Activated T-helper 1 cell treated with Interleukin-2 at 50 U/mL for 16 hours (primary cell): ENCODE measurements around the gene ATG3.
"Not testable (repeated sequence)": the region's sequence is repeated elsewhere in the genome, so short reads cannot be mapped to it uniquely, and the experiment has no call there.

Experiments
- DNase-seq: peaks from one replicate; pipeline ENCODE4 v3.0.0-alpha.2; 2020; ENCODE audit warnings: low read depth

Gene ATG3

GRCh38 chr3:112561734-112562529, at the start of gene ATG3, which contains the start of gene SLC35A5:
Gene ATG3 (minus strand): TSS chr3:112561962. CDS start chr3:112561528, 434 bp downstream.
Gene SLC35A5 (plus strand): TSS chr3:112562045. CDS start chr3:112563404, 1,359 bp downstream.
- DNase-seq, result peak; percentile 98

GRCh38 chr3:112610121-112610520, 48.4 kb upstream of the ATG3 start:
- no peak for DNase-seq

DNA sequence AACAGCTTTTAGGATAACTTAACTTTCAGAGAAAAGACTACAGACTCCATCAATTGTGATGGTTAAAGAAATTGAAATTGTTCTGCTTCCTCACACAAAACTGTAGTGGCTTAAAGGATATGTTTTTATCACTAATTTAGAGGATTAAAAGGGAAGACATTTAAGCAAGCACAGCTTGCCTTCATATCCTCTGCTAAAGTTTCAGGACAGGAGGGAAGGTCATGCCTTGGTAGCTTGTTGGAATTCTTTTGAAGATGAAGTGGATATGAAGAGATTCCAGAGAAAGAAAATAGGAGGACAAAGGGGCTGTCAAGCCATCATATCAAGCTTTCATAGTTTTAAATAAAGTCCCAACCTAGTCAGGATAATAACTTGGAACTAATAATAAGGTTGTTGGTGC, 46.1 kb upstream of the ATG3 start:
- DNase-seq, result no peak

DNA sequence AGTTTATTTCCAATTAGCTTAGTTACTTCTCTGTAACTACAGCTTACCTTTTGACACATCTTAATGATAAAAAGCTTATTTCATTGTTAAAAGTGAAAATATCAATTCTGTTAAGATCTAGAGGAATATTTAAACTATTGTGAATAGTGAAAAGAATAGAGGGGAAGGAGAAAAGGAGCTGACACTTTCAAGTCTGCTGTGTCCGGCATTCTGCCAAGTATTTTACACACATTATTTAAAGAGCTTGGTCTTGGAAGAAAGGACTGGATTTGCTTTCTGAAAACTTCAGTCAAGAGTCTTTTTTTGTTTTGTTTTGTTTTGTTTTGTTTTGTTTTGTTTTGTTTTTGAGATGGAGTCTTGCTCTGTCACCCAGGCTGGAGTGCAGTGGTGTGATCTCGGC, 44.3 kb upstream of the ATG3 start:
- no peak for DNase-seq

DNA sequence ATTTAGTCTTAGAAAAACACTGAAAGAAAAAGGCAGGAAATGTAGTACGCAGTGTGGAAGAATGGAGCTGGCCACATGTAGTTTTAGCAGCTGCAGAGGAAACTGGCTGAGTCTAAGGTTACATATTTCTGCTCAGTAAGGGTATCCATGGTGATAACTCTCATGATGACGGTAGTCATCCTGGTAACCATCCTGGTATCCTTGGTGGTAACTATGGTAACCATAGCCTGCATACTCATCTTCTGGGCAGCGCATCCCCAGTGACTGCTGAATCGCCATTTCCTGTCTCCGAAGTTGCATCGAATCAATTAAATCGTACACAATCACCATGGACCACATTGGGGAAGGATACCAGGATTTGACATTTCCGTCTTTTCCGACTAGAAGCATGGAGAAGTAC, 43.5 kb upstream of the ATG3 start:
- DNase-seq, result no peak

- no peak for DNase-seq
These were observed 42.8 kb upstream of the ATG3 start for GRCh38 chr3:112604536-112604935.

GRCh38 chr3:112602217-112602838, 40.6 kb upstream of the ATG3 start:
- no peak for DNase-seq

DNA sequence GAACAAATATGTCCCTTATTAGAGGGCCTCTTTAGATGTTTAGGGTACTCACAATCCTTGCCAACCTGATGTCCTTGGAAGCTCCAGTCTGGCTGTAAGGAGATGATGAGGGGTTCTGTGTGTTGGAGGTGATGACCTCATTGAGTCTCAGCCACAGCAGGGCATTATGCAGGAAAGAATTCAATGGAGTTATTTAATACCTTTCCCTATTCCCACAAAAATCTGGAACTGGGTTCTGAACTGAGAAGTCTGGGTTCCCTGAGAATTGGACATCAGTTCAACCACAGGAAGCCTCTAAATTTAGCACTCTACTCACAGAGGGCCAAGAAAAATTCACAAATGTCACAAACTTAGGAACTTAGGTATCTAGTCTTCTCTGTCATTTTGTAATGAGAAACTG, 37.0 kb upstream of the ATG3 start:
- no peak for DNase-seq

- no peak for DNase-seq
These were observed 36.2 kb upstream of the ATG3 start for GRCh38 chr3:112597945-112598344.

- DNase-seq, result no peak
These were observed 33.1 kb upstream of the ATG3 start for GRCh38 chr3:112594856-112595255.

GRCh38 chr3:112593258-112593657, 31.5 kb upstream of the ATG3 start:
- no peak for DNase-seq

DNA sequence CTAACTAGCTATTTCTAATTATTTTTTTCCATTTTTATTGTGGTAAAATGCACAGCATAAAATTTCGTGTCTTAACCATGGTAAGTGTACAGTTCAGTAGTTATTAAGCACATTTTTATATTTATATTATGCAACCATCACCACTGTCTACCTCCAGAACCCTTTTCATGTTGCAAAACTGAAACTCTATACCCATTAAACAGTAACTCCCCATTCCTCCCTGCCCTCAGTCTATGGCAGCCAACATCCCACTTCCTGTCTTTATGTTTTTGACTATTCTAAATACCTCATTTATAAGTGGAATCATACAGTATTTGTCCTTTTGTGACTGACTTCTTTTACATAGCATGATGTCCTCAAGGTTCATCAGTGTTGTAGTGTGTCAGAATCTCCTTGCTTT, 25.6 kb upstream of the ATG3 start:
- DNase-seq, result no peak

DNA sequence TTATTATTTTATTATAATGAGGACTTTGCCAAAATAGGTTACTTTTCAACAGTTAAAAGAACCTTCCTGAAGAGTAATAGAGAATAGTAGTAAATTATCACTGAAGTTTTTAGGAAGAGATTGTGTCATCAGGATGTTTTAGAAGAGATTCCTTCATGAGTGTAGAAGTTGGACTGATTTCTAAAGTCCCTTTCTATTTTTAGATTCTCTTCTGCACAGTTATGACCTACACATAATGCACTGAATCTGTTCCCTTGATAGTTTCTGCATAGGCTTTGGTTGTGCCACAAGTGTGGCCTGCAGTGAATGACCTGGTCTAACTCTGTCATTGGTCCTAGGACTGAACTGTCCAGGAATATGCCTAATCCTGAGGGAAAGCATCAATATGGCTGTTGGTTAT, 24.0 kb upstream of the ATG3 start:
- DNase-seq, result no peak

DNA sequence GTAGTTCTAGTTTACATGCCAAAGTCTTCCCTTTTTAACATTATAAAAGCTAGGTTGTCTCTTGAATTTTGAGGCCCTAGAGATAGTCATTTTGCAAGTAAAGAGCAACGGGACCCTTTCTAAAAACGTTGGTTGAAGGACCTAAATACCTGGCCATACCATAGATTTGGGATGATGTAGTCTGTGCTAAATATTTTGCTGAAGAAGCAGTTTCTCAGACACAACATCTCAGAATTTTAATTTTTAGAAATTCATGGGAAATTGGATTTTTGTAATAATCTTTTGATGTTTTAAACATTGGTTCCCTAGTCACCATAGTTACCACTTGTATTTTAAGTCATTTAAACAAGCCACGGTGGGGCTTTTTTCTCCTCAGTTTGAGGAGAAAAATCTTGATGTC, 21.3 kb upstream of the ATG3 start:
- no peak for DNase-seq

DNA sequence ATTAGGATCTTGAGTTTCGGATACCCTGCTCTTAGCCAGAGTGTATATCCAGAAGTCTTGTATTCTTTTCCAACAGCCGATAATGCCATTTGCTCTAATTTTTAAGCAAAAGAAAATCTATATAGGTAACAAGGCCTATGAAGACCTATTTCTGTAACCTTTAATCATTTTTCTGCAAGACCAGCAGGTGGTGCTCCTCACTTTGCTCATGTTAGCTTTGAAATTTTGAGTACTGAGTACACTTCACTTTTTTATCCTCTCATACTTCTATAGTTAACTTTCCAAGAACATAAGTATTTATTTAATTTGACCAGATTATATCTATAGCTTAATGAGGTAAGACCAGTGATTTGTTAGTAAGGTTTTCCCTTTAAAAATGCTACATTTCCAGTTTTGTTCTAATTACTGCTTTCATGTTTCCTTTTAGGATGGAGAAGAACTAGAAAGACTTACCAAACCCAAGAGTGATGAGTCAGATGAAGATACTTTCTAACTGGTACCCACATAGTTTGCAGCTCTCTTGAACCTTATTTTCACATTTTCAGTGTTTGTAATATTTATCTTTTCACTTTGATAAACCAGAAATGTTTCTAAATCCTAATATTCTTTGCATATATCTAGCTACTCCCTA, 20.6 kb upstream of the ATG3 start:
- no peak for DNase-seq

- no peak for DNase-seq
These were observed 17.9 kb upstream of the ATG3 start for GRCh38 chr3:112579697-112580096.

DNA sequence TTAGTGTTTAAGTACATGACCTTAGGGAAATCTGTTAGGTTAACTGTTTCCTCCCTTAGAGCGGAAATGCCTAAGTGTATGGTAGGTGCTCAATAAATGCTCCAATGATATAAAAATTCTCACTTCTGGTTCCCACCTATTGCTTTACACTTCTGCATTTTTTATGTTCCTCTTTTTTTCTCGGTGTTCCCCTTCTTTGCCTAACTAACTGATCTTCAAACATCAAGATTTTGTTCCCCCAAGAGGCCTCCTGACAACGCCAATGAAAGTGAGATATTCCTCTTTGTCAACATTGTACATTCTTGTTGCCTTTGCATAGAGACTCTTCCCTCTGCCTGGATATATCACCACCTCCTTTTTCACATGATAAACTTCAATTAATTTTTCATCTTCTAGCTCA, 17.5 kb upstream of the ATG3 start:
- no peak for DNase-seq

DNA sequence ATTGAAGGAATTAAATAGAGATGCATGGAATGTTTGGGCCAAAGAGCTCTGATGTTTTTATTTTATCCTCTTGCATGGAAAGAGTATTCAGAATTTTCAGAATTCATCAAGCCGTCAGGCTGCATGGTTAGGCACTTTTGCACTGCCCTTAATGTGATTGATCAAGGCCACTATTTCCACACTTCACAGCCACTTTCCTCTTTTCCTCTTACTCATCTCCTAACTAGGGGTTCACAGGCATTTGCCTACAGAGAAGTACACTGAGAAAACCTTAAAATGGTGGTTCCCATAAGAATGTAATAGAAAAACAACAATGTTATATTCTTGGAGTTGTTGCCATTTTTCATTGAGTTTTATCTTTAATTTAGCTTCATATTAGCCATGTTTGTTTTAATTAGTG, 10.9 kb upstream of the ATG3 start:
- DNase-seq, result no peak

DNA sequence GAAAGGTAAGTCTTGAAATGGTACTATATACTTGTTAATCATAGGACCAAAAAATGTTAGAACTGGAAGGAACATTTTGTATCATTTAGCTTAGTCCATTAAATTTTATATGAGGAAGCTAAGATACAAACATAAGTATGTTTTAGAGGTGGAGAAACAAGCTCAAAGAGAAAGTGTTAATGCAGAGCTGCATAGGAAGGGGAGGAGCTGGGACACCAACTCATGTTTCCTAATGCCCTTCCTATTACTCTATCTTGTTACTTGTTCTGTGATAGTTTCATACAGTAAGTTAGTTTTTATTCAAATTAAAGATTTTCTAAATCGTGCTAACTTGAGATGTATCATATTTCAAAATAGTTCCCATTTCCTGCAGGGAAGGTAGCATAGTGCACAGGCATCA, 7.5 kb upstream of the ATG3 start:
- no peak for DNase-seq

GRCh38 chr3:112568642-112569041, 6.9 kb upstream of the ATG3 start:
- DNase-seq, result no peak

GRCh38 chr3:112564940-112565305, 3.2 kb upstream of the ATG3 start:
- DNase-seq, result no peak

- not testable (repeated sequence) for DNase-seq
These were observed 2.6 kb upstream of the ATG3 start for GRCh38 chr3:112564247-112564939.

- no peak for DNase-seq
These were observed 353 bp downstream of the ATG3 start for GRCh38 chr3:112561484-112561733.
